GM12874 (cell line): Measurements from ENCODE around the gene KCNIP3.

Experiments used
- CTCF ChIP-seq: IDR thresholded peaks from 2 replicates; pipeline ENCODE4 v1.5.1; 2011; ENCODE audit warnings: low read depth, mild to moderate bottlenecking, control low read depth, low read length, moderate library complexity; ENCODE audit not compliant: insufficient read depth

Gene KCNIP3

GRCh38 chr2:95325026-95325425 lies 27.9 kb downstream of the KCNIP3 start:
- no peak for TF ChIP-seq CTCF

- no peak for TF ChIP-seq CTCF
Observed at GRCh38 chr2:95325590-95326432, 28.7 kb downstream of the KCNIP3 start.

GRCh38 chr2:95326433-95327140 lies 29.4 kb downstream of the KCNIP3 start:
- TF ChIP-seq CTCF = no peak

- no peak for TF ChIP-seq CTCF
Observed at GRCh38 chr2:95327861-95328260, 30.7 kb downstream of the KCNIP3 start.

- no peak for TF ChIP-seq CTCF
Observed at GRCh38 chr2:95328358-95329125, 31.4 kb downstream of the KCNIP3 start.

GRCh38 chr2:95329401-95329800 lies 32.3 kb downstream of the KCNIP3 start:
- no peak for TF ChIP-seq CTCF
